Peyer's patch (tissue), 4 donors: ENCODE data around the gene TRPM3. TPM values are rescaled to one million over a fixed set of nuclear protein-coding genes. Genes with fewer than 3 reads are reported as not detected.

Source experiments
- DNase-seq, 3 donors: peaks; one replicate each; pipeline ENCODE4 v3.0.0-alpha.2; 2017 to 2019
- H3K27ac ChIP-seq, 4 donors: fragments of 200-600 bp; sonication (generic); one replicate each; pipeline ENCODE4 v1.5.1; 2016 to 2019
- H3K27me3 ChIP-seq, 2 donors: fragments of 200-600 bp; sonication (generic); one replicate each; pipeline ENCODE4 v1.5.1; 2019
- H3K36me3 ChIP-seq, 3 donors: fragments of 200-600 bp; sonication (generic); one replicate each; pipeline ENCODE4 v1.5.1; 2016 to 2019
- H3K4me1 ChIP-seq, 4 donors: fragments of 200-600 bp; sonication (generic); one replicate each; pipeline ENCODE4 v1.5.1; 2016 to 2019
- H3K4me3 ChIP-seq, 4 donors: fragments of 200-600 bp; sonication (generic); 1 replicate in 3 of 4; 2 replicates in 1 of 4; pipeline ENCODE4 v1.5.1; 2016 to 2019; ENCODE audit warnings: mild to moderate bottlenecking in 1 of 4
- H3K9me3 ChIP-seq, 4 donors: fragments of 200-600 bp; sonication (generic); one replicate each; pipeline ENCODE4 v1.5.1; 2016 to 2019; ENCODE audit warnings: mild to moderate bottlenecking in 1 of 4
- POLR2A ChIP-seq, 2 donors: fragments of 450-650 bp; IDR thresholded peaks; one replicate each; pipeline ENCODE4 v1.5.1; 2017; ENCODE audit warnings: antibody characterized with exemption in 2 of 2, mild to moderate bottlenecking in 2 of 2, moderate library complexity in 2 of 2
- total RNA-seq, 4 donors: library from RNA; depleted of rRNA; stranded (reverse); fragments of >200 nt; gene quantifications; one replicate each; pipeline ENCODE4 v1.1.0, GENCODE V29; 2016
- TF ChIP-seq, protein P1 (sequence below), 6 experiments: fragments of 450-650 bp in 4 of 6; fragments of 200-600 bp in 2 of 6; sonication (generic) in 1 of 6; IDR thresholded peaks; one replicate each; pipeline ENCODE4 v1.5.1; 2017 to 2019; ENCODE audit warnings: antibody characterized with exemption in 6 of 6, mild to moderate bottlenecking in 3 of 6, moderate library complexity in 1 of 6

The TRPM3 gene
- total RNA-seq, 4 donors from 2014 or later: 0.28 to 0.80 TPM; not detected in 2

DNA sequence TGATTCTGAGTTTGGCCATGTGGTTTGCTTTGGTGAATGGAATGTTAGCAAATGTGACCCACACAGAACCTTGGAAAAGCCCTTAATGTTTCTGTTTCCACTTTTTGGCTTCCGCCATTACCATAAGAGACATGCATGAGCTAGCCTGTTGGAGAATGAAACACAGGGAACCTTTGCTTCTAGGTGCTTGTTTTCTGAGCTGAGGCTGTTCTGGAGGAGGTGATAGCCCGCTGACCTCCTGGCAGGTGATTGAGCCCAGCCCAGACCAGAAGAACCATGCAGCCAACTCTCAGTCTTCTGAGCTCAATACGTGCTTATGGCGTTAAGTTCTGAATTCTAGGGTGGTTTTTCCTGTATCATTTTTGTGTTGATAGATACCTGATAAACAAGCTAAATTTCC is 558.4 kb downstream of the TRPM3 start:
- no peak for TF ChIP-seq POLR2A (IDR thresholded peaks at IDR 0.05)
- TF ChIP-seq, protein P1, sequence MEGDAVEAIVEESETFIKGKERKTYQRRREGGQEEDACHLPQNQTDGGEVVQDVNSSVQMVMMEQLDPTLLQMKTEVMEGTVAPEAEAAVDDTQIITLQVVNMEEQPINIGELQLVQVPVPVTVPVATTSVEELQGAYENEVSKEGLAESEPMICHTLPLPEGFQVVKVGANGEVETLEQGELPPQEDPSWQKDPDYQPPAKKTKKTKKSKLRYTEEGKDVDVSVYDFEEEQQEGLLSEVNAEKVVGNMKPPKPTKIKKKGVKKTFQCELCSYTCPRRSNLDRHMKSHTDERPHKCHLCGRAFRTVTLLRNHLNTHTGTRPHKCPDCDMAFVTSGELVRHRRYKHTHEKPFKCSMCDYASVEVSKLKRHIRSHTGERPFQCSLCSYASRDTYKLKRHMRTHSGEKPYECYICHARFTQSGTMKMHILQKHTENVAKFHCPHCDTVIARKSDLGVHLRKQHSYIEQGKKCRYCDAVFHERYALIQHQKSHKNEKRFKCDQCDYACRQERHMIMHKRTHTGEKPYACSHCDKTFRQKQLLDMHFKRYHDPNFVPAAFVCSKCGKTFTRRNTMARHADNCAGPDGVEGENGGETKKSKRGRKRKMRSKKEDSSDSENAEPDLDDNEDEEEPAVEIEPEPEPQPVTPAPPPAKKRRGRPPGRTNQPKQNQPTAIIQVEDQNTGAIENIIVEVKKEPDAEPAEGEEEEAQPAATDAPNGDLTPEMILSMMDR (IDR thresholded peaks at IDR 0.05): no peak
- Histone ChIP-seq H3K27ac (peak overlapping the region; percentile 53 to 74 (median 68)), H3K27me3 (no peaks in the 10 kb centered on the region), H3K36me3 (no peaks in the 10 kb centered on the region), H3K9me3 (no peaks in the 10 kb centered on the region), H3K4me3 (no peak overlapping the region), H3K4me1 (peaks cover 0 to 16% (median 3%) of the 10 kb centered on the region in 4 donors)
- DNase-seq: no peak

DNA sequence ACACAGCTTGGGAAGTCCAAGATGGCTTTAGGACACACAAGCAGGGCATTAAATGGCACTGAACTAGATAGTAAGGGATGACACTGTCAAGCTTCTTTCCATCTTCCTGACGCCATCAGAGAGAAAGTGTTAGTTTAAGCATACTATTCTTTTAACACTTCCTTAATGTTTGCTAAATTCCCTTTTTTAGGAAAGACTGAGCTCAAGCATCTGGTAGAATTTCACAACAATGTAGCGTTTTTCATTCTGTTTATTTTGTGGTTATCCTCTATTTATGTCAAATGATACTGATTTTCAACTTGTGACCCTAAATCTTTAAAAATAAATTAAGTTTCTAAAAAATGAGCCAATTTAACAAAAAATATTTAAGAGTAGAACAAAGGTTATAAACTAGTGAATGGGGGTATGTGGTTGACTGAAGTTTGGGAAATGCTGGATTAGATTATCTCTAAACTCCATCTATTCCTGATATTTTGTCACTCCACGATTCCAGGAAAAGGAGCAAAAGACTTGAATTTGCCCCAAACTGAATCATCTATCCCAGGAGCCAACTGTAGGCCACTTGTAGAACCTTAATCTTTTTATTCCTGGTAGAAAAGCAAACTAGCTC is 559.5 kb downstream of the TRPM3 start:
- TF ChIP-seq POLR2A (IDR thresholded peaks at IDR 0.05): no peak
- TF ChIP-seq, protein P1 (IDR thresholded peaks at IDR 0.05): no peak
- peaks cover 0 to 16% (median 3%) of the 10 kb centered on the region in 4 donors for H3K4me1 ChIP-seq
- H3K36me3 ChIP-seq: no peaks in the 10 kb centered on the region
- H3K27me3 ChIP-seq: no peaks in the 10 kb centered on the region
- no peak overlapping the region for H3K4me3 ChIP-seq
- no peak for DNase-seq
- H3K9me3 ChIP-seq: no peaks in the 10 kb centered on the region
- peak overlapping the region in 3 of 4 donors; percentile 53 to 74 (median 70) for H3K27ac ChIP-seq

DNA sequence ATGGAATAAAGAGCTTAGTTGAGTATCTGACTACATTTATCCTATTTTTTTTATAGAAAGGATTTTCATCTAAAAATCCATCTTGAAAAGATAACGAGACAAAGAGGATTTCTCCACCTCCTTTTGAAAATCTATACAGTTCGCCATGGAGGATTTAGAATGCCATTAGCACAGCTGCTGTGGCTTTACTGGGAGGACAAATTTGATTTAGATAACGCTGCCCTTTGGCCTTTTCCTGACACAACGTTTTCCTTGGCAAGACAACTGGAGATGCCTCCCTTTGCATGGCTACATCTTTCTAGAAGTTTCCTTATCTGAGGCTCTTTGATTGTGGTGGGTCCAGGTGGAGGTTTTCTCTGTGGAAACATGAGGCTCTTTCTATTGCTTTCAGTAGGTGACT is 560.3 kb downstream of the TRPM3 start:
- Histone ChIP-seq H3K27ac (peak overlapping the region in 1 of 4 donors; percentile 42), H3K4me1 (peaks cover 0 to 16% (median 3%) of the 10 kb centered on the region in 4 donors), H3K36me3 (no peaks in the 10 kb centered on the region), H3K27me3 (no peaks in the 10 kb centered on the region), H3K9me3 (no peaks in the 10 kb centered on the region), H3K4me3 (no peak overlapping the region)
- TF ChIP-seq, protein P1 (IDR thresholded peaks at IDR 0.05): no peak
- TF ChIP-seq POLR2A (IDR thresholded peaks at IDR 0.05): no peak
- no peak for DNase-seq

DNA sequence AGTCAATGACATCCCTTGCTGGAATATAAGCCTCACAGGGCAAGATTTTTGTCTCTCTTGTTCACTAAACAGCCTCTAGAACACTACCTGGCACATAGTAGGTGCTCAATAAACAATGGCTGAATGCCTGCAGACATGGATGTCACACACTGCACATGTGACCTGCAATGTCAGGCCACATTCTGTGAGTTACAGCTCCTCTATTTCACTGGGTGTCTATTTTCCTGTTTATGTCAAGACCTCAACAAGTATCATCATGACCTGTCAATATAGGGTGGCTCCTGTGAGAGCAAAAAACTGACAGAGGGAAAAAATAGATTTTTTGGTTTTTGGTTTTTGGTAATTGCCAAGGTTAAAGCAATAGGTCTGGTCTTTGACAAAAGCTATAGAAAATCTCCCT is 562.3 kb downstream of the TRPM3 start:
- Histone ChIP-seq H3K4me1 (peaks cover 0 to 12% (median 3%) of the 10 kb centered on the region in 4 donors), H3K27ac (no peak overlapping the region), H3K9me3 (no peaks in the 10 kb centered on the region), H3K27me3 (no peaks in the 10 kb centered on the region), H3K4me3 (no peak overlapping the region), H3K36me3 (no peaks in the 10 kb centered on the region)
- no peak for DNase-seq
- TF ChIP-seq, protein P1 (IDR thresholded peaks at IDR 0.05): no peak
- TF ChIP-seq POLR2A (IDR thresholded peaks at IDR 0.05): no peak

DNA sequence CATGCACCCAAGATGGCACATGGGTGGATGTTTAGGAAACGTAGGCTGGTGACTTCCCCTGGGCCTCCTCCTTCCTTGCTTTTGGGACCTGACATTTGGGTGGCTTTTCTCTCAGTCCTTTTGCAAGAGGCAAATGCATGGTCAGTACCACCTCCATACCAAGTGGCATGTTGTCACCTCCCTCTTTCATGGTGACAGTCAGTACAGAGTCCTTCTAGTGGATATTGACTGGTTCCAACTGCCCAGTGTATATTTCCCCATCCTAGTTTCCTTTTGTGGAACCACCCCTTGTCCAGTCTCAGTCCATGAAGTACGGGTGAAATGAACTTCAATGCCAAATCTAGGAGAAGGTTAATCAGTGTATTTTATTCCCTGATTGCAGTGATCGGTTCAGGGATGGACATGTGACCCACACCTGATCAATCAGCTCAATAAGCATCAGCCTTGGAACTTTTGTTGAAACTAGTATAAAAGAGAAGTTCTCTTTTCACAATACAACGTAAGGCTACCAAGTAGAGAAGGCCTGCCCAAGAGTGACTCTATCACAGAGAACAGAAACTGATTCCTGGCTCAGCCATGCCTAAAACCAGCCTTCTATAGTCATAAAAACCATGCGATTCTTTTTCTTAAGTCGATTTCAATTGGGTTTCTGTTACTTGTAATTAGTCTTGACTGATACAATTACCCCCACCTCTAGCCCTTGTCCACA is 563.6 kb downstream of the TRPM3 start:
- Histone ChIP-seq H3K9me3 (no peaks in the 10 kb centered on the region), H3K27me3 (no peaks in the 10 kb centered on the region), H3K27ac (no peak overlapping the region), H3K4me1 (peaks cover 0 to 2% (median under 1%) of the 10 kb centered on the region in 4 donors), H3K4me3 (no peak overlapping the region), H3K36me3 (no peaks in the 10 kb centered on the region)
- DNase-seq: no peak
- TF ChIP-seq, protein P1 (IDR thresholded peaks at IDR 0.05): no peak
- no peak for TF ChIP-seq POLR2A (IDR thresholded peaks at IDR 0.05)
